GM21717 (cell line): ENCODE data around the gene DYRK1A.
"Not testable (repeated sequence)": the region's sequence is repeated elsewhere in the genome, so short reads cannot be mapped to it uniquely, and the experiment has no call there.

Source experiments
- ATAC-seq: cut with Tn5 transposase; IDR thresholded peaks from one replicate; pipeline ENCODE4 v1.9.1; 2021; ENCODE audit warnings: mild to moderate bottlenecking, moderate library complexity; ENCODE audit not compliant: unreplicated experiment

The DYRK1A gene

GRCh38 chr21:37522641-37523295, 156.2 kb downstream of the DYRK1A start:
- ATAC-seq, result no peak

- ATAC-seq, result not testable (repeated sequence)
Observed at GRCh38 chr21:37524944-37525343, 158.4 kb downstream of the DYRK1A start.

GRCh38 chr21:37525810-37526209, 159.2 kb downstream of the DYRK1A start:
- no peak for ATAC-seq

GRCh38 chr21:37527103-37527502, 160.5 kb downstream of the DYRK1A start:
- ATAC-seq, result no peak

GRCh38 chr21:37527716-37528115, 161.1 kb downstream of the DYRK1A start:
- ATAC-seq, result no peak

GRCh38 chr21:37528150-37528937, 161.8 kb downstream of the DYRK1A start:
- ATAC-seq, result no peak

GRCh38 chr21:37529649-37530048, 163.1 kb downstream of the DYRK1A start:
- no peak for ATAC-seq

- no peak for ATAC-seq
Observed at GRCh38 chr21:37530901-37531351, 164.4 kb downstream of the DYRK1A start.

- no peak for ATAC-seq
Observed at GRCh38 chr21:37531431-37531932, 164.9 kb downstream of the DYRK1A start.

- ATAC-seq, result peak; percentile 62
Observed at GRCh38 chr21:37532868-37533780, 166.6 kb downstream of the DYRK1A start.

GRCh38 chr21:37534431-37534830, 167.9 kb downstream of the DYRK1A start:
- no peak for ATAC-seq

GRCh38 chr21:37535130-37535529, 168.6 kb downstream of the DYRK1A start:
- no peak for ATAC-seq

GRCh38 chr21:37535672-37536071, 169.1 kb downstream of the DYRK1A start:
- no peak for ATAC-seq

GRCh38 chr21:37536616-37537278, 170.2 kb downstream of the DYRK1A start:
- no peak for ATAC-seq

- no peak for ATAC-seq
Observed at GRCh38 chr21:37537391-37537996, 170.9 kb downstream of the DYRK1A start.

GRCh38 chr21:37538971-37539590, 172.5 kb downstream of the DYRK1A start:
- ATAC-seq, result no peak

GRCh38 chr21:37541128-37541527, 174.6 kb downstream of the DYRK1A start:
- ATAC-seq, result not testable (repeated sequence)

- no peak for ATAC-seq
Observed at GRCh38 chr21:37542512-37542911, 175.9 kb downstream of the DYRK1A start.

GRCh38 chr21:37546299-37546908, 179.8 kb downstream of the DYRK1A start:
- ATAC-seq, result no peak
